Neural progenitor cell (in vitro differentiated cells): Measurements from ENCODE around the gene CADPS. TPM values are rescaled to one million over a fixed set of nuclear protein-coding genes. Genes with fewer than 3 reads are reported as not detected.
A peak's percentile ranks its signal among the peaks of the same experiment; 100 is the strongest.

Experiments
- DNase-seq: peaks from one replicate; pipeline ENCODE4 v3.0.0-alpha.2; 2016; ENCODE audit warnings: low spot score
- H2AFZ ChIP-seq: fragments of 200-600 bp; sonication (generic); replicated peaks from 2 replicates; pipeline ENCODE4 v1.6.1; 2016; ENCODE audit warnings: antibody characterized with exemption
- H3F3A ChIP-seq: fragments of 200-600 bp; sonication (generic); 2 replicates; pipeline ENCODE4 v1.6.1; 2016; ENCODE audit warnings: antibody characterized with exemption, low read depth
- H3K27ac ChIP-seq: fragments of 200-600 bp; sonication (generic); 2 replicates; pipeline ENCODE4 v1.5.1; 2016; ENCODE audit warnings: mild to moderate bottlenecking
- H3K27me3 ChIP-seq: fragments of 200-600 bp; sonication (generic); 2 replicates; pipeline ENCODE4 v1.6.1; 2016; ENCODE audit warnings: mild to moderate bottlenecking, moderate library complexity
- H3K36me3 ChIP-seq: fragments of 200-600 bp; sonication (generic); 2 replicates; pipeline ENCODE4 v1.5.1; 2016
- H3K4me1 ChIP-seq: fragments of 200-600 bp; sonication (generic); 2 replicates; pipeline ENCODE4 v1.6.1; 2016; ENCODE audit warnings: mixed run types
- H3K4me2 ChIP-seq: fragments of 200-600 bp; sonication (generic); 2 replicates; pipeline ENCODE4 v1.6.1; 2016
- H3K4me3 ChIP-seq: fragments of 200-600 bp; sonication (generic); 2 replicates; pipeline ENCODE4 v1.5.1; 2016
- H3K79me2 ChIP-seq: fragments of 200-600 bp; sonication (generic); 2 replicates; pipeline ENCODE4 v1.6.1; 2016; ENCODE audit warnings: low read depth
- H3K9ac ChIP-seq: fragments of 200-600 bp; sonication (generic); 2 replicates; pipeline ENCODE4 v1.6.1; 2016
- H3K9me3 ChIP-seq: fragments of 200-600 bp; sonication (generic); 2 replicates; pipeline ENCODE4 v1.5.1; 2016; ENCODE audit warnings: low read depth
- H4K20me1 ChIP-seq: fragments of 200-600 bp; sonication (generic); 2 replicates; pipeline ENCODE4 v1.6.1; 2016; ENCODE audit warnings: low read depth
- H3K27ac Mint-ChIP-seq: 3 replicates; pipeline ENCODE4 v1.8.0; 2021; ENCODE audit warnings: mixed read lengths
- H3K27me3 Mint-ChIP-seq: 2 replicates; pipeline ENCODE4 v1.8.0; 2022; ENCODE audit warnings: low read depth, mild to moderate bottlenecking, inconsistent platforms, moderate library complexity, mixed read lengths; ENCODE audit not compliant: insufficient read depth
- H3K36me3 Mint-ChIP-seq: 3 replicates; pipeline ENCODE4 v1.8.0; 2021; ENCODE audit warnings: mixed read lengths
- H3K4me1 Mint-ChIP-seq: 3 replicates; pipeline ENCODE4 v1.8.0; 2021; ENCODE audit warnings: mixed read lengths
- H3K4me3 Mint-ChIP-seq: 3 replicates; pipeline ENCODE4 v1.8.0; 2021; ENCODE audit warnings: mild to moderate bottlenecking, moderate library complexity, mixed read lengths
- H3K9me3 Mint-ChIP-seq: 3 replicates; pipeline ENCODE4 v1.8.0; 2020; ENCODE audit warnings: mixed read lengths
- EZH2 ChIP-seq: fragments of 200-600 bp; sonication (generic); IDR thresholded peaks from 2 replicates; pipeline ENCODE4 v1.6.1; 2017; ENCODE audit warnings: antibody characterized with exemption, mild to moderate bottlenecking, moderate library complexity
- EZH2phosphoT487 ChIP-seq: fragments of 200-600 bp; sonication (generic); IDR thresholded peaks from 2 replicates; pipeline ENCODE4 v1.6.1; 2017; ENCODE audit warnings: antibody characterized with exemption
- total RNA-seq: library from RNA; depleted of rRNA; stranded (reverse); fragments of >200 nt; gene quantifications from 2 replicates; pipeline ENCODE4 v1.2.3, GENCODE V29; 2015; ENCODE audit warnings: low replicate concordance
- TF ChIP-seq, protein P1 (sequence below): fragments of 200-600 bp; sonication (generic); IDR thresholded peaks from 2 replicates; pipeline ENCODE4 v1.5.1; 2017; ENCODE audit warnings: antibody characterized with exemption, mild to moderate bottlenecking

The CADPS gene
- total RNA-seq, 1 donor from 2014 or later: 17.3 TPM

DNA sequence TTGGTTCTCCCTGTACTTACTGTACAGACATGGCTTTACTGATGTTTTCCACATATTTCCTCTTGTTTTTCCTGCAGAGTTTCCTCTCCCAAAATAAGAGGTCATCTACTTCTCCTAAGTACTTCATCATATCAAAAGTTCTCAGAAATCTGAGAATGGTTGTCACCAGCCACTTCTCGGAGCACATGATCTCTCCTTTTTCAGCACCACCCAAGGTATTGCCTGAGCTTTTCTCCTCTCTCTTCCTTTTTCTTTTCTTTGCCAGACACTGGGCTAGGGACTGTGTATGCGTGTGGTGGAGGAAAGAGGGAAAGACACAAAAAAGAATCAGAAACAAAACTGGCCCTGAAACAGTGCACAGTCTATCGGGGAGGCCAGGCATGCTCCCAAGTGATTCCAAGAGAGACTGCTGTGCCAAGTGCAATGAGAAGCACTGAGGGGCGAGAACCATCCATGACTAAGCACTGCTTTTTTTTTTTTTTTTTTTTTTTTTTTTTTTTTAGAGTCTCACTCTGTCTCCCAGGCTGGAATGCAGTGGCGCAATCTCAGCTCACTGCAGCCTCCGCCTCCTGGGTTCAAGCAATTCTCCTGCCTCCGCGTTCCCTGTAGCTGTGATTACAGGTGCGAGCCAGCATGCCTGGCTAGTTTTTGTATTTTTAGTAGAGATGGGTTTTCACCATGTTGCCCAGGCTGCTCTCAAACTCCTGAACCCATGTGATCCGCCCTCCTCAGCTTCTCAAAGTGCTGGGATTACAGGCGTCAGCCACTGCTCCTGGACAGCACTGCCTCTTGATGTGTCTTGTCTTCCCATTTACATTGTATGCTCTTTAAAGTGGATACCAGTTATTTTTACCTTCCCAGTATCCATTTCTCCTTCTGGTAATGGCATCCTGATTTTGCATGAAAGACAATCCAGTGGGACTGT, 307.9 kb downstream of the CADPS start:
- Mint-ChIP-seq H3K9me3 (no peaks in the 10 kb centered on the region), H3K27me3 (peaks cover 4% of the 10 kb centered on the region), H3K4me1 (peaks cover 5% of the 10 kb centered on the region), H3K4me3 (no peak overlapping the region), H3K27ac (peak overlapping the region; percentile 15), H3K36me3 (peaks cover 3% of the 10 kb centered on the region)
- H3K4me2 ChIP-seq: no peak overlapping the region
- H3K36me3 ChIP-seq: no peaks in the 10 kb centered on the region
- H3K9ac ChIP-seq: no peak overlapping the region
- no peak overlapping the region for H3K4me3 ChIP-seq
- no peaks in the 10 kb centered on the region for H3K79me2 ChIP-seq
- H3K27ac ChIP-seq: no peak overlapping the region
- no peaks in the 10 kb centered on the region for H3F3A ChIP-seq
- TF ChIP-seq EZH2 (no peak), EZH2phosphoT487 (no peak)
- TF ChIP-seq, protein P1, sequence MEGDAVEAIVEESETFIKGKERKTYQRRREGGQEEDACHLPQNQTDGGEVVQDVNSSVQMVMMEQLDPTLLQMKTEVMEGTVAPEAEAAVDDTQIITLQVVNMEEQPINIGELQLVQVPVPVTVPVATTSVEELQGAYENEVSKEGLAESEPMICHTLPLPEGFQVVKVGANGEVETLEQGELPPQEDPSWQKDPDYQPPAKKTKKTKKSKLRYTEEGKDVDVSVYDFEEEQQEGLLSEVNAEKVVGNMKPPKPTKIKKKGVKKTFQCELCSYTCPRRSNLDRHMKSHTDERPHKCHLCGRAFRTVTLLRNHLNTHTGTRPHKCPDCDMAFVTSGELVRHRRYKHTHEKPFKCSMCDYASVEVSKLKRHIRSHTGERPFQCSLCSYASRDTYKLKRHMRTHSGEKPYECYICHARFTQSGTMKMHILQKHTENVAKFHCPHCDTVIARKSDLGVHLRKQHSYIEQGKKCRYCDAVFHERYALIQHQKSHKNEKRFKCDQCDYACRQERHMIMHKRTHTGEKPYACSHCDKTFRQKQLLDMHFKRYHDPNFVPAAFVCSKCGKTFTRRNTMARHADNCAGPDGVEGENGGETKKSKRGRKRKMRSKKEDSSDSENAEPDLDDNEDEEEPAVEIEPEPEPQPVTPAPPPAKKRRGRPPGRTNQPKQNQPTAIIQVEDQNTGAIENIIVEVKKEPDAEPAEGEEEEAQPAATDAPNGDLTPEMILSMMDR: no peak
- no peak for DNase-seq
- H3K4me1 ChIP-seq: no peaks in the 10 kb centered on the region
- H2AFZ ChIP-seq: no peak overlapping the region
- no peaks in the 10 kb centered on the region for H3K9me3 ChIP-seq
- H4K20me1 ChIP-seq: no peaks in the 10 kb centered on the region
- H3K27me3 ChIP-seq: no peaks in the 10 kb centered on the region

DNA sequence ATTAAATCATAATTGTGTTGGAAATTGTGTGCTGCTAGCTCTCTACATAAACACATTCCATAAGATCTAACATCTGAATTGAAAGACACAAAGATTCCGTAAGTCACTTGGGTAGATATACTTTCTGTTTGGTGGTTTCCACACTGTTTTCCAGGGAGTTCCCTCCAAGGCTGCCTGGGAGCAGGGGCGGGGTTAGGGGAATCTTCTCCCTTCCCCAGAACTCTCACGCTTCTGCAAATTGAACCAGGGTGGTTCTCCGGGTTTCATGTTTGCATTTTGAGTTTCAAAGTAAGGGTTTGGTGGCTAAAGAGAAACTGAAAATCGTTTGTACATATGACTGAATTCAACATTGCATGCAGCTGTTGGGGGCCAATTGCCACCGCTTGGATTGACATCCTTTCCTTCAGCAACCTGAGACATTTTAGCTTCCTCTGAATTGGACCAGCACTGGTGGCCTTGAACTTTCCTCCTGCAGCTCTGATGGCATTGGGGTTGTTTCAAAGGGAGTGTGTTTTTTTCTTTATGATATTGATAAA, 309.1 kb downstream of the CADPS start:
- no peaks in the 10 kb centered on the region for H3F3A ChIP-seq
- no peaks in the 10 kb centered on the region for H3K9me3 ChIP-seq
- no peak overlapping the region for H2AFZ ChIP-seq
- H3K27me3 ChIP-seq: no peaks in the 10 kb centered on the region
- peaks cover 5% of the 10 kb centered on the region for H3K4me1 Mint-ChIP-seq
- no peak overlapping the region for H3K4me2 ChIP-seq
- H3K27ac ChIP-seq: no peak overlapping the region
- no peaks in the 10 kb centered on the region for H4K20me1 ChIP-seq
- H3K36me3 Mint-ChIP-seq: no peaks in the 10 kb centered on the region
- H3K27ac Mint-ChIP-seq: no peak overlapping the region
- no peaks in the 10 kb centered on the region for H3K36me3 ChIP-seq
- no peaks in the 10 kb centered on the region for H3K9me3 Mint-ChIP-seq
- no peaks in the 10 kb centered on the region for H3K4me1 ChIP-seq
- H3K27me3 Mint-ChIP-seq: peaks cover 4% of the 10 kb centered on the region
- no peaks in the 10 kb centered on the region for H3K79me2 ChIP-seq
- H3K4me3 ChIP-seq: no peak overlapping the region
- H3K4me3 Mint-ChIP-seq: no peak overlapping the region
- DNase-seq: no peak
- TF ChIP-seq EZH2 (no peak), EZH2phosphoT487 (no peak)
- TF ChIP-seq, protein P1: no peak
- H3K9ac ChIP-seq: no peak overlapping the region

DNA sequence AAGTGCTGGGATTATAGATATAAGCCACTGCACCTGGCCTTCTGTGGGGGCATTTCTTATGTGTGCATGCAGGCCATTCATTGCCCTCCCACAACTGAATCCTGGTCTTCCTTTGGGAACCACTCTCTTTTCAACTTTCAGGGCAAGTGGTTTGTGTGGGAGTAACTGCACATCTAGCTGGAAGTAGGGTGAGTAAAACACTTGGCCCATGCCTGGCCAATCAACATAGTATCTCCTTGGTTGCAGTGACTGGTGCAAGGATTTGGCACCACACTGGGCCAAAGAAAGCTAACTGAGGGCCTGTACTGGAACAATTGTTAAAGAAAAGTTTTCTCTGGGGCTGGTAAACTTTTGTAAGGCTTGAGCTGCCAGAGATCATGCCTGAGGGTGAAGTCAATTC, 312.6 kb downstream of the CADPS start:
- Histone ChIP-seq H3K9ac (no peak overlapping the region), H3F3A (no peaks in the 10 kb centered on the region), H4K20me1 (no peaks in the 10 kb centered on the region), H3K4me3 (no peak overlapping the region), H3K27ac (no peak overlapping the region), H3K27me3 (peaks cover 9% of the 10 kb centered on the region), H3K4me1 (no peaks in the 10 kb centered on the region), H3K79me2 (no peaks in the 10 kb centered on the region), H3K4me2 (no peak overlapping the region), H3K36me3 (no peaks in the 10 kb centered on the region), H3K9me3 (no peaks in the 10 kb centered on the region), H2AFZ (no peak overlapping the region)
- H3K4me1 Mint-ChIP-seq: peaks cover 12% of the 10 kb centered on the region
- no peak for TF ChIP-seq EZH2
- TF ChIP-seq, protein P1: no peak
- no peak for TF ChIP-seq EZH2phosphoT487
- H3K36me3 Mint-ChIP-seq: no peaks in the 10 kb centered on the region
- peaks cover 6% of the 10 kb centered on the region for H3K27me3 Mint-ChIP-seq
- no peaks in the 10 kb centered on the region for H3K9me3 Mint-ChIP-seq
- no peak for DNase-seq
- no peak overlapping the region for H3K27ac Mint-ChIP-seq
- H3K4me3 Mint-ChIP-seq: no peak overlapping the region
